Breast epithelium (tissue), 4 donors: Measurements from ENCODE around the gene PNKD. TPM values are rescaled to one million over a fixed set of nuclear protein-coding genes. Genes with fewer than 3 reads are reported as not detected.

Experiments used
- DNase-seq, 2 donors: peaks; one replicate each; pipeline ENCODE4 v3.0.0-alpha.2; 2019; ENCODE audit warnings: low spot score in 2 of 2
- H3K27ac ChIP-seq, 2 donors: fragments of 200-600 bp; sonication (generic) in 1 of 2; one replicate each; pipeline ENCODE4 v1.5.1; 2016 to 2019; ENCODE audit warnings: mild to moderate bottlenecking in 1 of 2
- H3K27me3 ChIP-seq, 2 donors: fragments of 200-600 bp; sonication (generic) in 1 of 2; one replicate each; pipeline versions ENCODE4 v1.5.1 to v1.6.0; 2017 to 2019; ENCODE audit warnings: control low read depth in 1 of 2, mild to moderate bottlenecking in 1 of 2
- H3K36me3 ChIP-seq: fragments of 200-600 bp; one replicate; pipeline ENCODE4 v1.5.1; 2019
- H3K4me1 ChIP-seq, 2 donors: fragments of 200-600 bp; sonication (generic); one replicate each; pipeline ENCODE4 v1.5.1; 2016 to 2019; ENCODE audit warnings: control low read depth in 1 of 2
- H3K4me3 ChIP-seq, 3 donors: fragments of 200-600 bp; sonication (generic); 1 replicate in 2 of 3; 2 replicates in 1 of 3; pipeline ENCODE4 v1.5.1; 2016 to 2019; ENCODE audit warnings: mild to moderate bottlenecking in 3 of 3, moderate library complexity in 2 of 3
- H3K9me3 ChIP-seq, 2 donors: fragments of 200-600 bp; sonication (generic) in 1 of 2; one replicate each; pipeline ENCODE4 v1.5.1; 2016 to 2019; ENCODE audit warnings: control low read depth in 1 of 2
- POLR2A ChIP-seq: fragments of 450-650 bp; IDR thresholded peaks from one replicate; pipeline ENCODE4 v1.6.1; 2016; ENCODE audit warnings: antibody characterized with exemption, mild to moderate bottlenecking, moderate library complexity
- POLR2AphosphoS5 ChIP-seq, 3 donors: sonication (generic); formaldehyde crosslinking; IDR thresholded peaks; one replicate each; pipeline ENCODE4 v1.6.1; 2017; ENCODE audit warnings: antibody characterized with exemption in 3 of 3
- intact Hi-C: fragments of 100-400 bp; cut with DNase I; formaldehyde crosslinking; loops from one replicate; pipeline ENCODE4 v1.15.1; 2023; ENCODE audit warnings: low total_unique reads
- total RNA-seq, 3 donors: library from RNA; depleted of rRNA; stranded (reverse); fragments of >200 nt; gene quantifications; one replicate each; pipeline ENCODE4 v1.1.0, GENCODE V29; 2016
- TF ChIP-seq, protein P1 (sequence below), 3 donors: fragments of 450-650 bp; IDR thresholded peaks; one replicate each; pipeline ENCODE4 v1.5.1; 2016 to 2017; ENCODE audit warnings: antibody characterized with exemption in 3 of 3, mild to moderate bottlenecking in 3 of 3, moderate library complexity in 3 of 3

PNKD gene
- total RNA-seq, 3 donors from 2014 or later, result 30.2 to 48.3 (median 35.6) TPM

DNA sequence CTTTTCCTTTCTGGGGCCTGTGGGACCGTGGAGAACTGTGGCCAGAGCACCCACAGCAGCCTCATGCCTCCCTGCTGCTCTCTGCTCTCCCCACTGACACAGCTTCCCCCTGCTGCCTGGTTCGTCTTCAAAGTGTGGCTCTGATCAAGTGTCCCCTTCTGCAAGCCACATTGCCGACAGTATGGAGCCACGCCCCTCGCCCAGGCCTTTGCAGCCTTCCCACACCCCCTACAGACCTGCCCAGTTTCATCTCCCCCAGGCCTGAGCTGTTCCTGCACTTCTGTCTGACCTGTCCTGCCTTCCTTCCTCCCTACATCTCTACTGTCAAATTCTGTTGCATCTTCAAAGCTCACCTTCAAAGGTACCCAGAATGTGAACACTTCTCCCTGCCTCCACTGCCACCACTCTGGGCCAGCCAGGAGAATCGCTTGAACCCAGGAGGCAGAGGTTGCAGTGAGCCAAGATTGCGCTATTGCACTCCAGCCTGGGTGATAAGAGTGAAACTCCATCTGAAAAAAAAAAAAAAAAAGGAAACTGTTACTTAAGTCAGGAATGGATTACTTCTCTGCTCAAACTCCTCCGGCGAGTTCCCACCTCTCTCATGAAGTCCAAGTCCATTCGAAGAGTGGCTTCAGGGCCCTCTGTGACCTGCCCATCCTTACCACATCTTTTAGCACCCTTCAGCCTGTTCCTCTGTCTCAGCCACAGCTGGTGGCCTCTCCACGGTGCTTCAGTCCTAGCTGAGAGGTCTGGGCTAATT lies 57.3 kb downstream of the PNKD start:
- no peak for DNase-seq
- no peak for TF ChIP-seq POLR2AphosphoS5 (IDR thresholded peaks at IDR 0.05)
- TF ChIP-seq POLR2A, result no peak
- TF ChIP-seq, protein P1, sequence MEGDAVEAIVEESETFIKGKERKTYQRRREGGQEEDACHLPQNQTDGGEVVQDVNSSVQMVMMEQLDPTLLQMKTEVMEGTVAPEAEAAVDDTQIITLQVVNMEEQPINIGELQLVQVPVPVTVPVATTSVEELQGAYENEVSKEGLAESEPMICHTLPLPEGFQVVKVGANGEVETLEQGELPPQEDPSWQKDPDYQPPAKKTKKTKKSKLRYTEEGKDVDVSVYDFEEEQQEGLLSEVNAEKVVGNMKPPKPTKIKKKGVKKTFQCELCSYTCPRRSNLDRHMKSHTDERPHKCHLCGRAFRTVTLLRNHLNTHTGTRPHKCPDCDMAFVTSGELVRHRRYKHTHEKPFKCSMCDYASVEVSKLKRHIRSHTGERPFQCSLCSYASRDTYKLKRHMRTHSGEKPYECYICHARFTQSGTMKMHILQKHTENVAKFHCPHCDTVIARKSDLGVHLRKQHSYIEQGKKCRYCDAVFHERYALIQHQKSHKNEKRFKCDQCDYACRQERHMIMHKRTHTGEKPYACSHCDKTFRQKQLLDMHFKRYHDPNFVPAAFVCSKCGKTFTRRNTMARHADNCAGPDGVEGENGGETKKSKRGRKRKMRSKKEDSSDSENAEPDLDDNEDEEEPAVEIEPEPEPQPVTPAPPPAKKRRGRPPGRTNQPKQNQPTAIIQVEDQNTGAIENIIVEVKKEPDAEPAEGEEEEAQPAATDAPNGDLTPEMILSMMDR (IDR thresholded peaks at IDR 0.05), result no peak
- no peak overlapping the region for H3K4me3 ChIP-seq
- intact Hi-C loops, result no loop called here
- no peak overlapping the region for H3K27ac ChIP-seq
- no peaks in the 10 kb centered on the region for H3K4me1 ChIP-seq
- no peaks in the 10 kb centered on the region for H3K27me3 ChIP-seq
- no peaks in the 10 kb centered on the region for H3K36me3 ChIP-seq
- no peaks in the 10 kb centered on the region for H3K9me3 ChIP-seq

DNA sequence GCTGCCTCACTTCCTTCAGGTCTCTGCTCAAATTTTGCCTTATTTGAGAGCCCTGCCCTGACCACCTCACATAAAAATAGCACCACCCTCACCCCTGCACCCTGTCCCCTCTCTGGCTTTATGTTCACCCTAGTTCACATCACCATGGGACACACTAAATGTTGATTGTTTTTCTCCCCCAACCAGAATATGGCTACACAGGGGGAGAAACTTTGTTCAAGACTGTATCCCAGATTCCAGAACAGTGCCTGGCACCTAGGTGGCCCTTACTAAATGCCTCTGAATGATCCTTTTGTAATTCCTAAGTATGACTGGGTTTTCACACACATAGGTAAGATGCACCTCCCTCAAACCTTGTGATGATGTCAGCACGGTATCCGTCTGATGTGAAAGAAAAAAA lies 58.0 kb downstream of the PNKD start:
- no peaks in the 10 kb centered on the region for H3K4me1 ChIP-seq
- no peak for DNase-seq
- H3K9me3 ChIP-seq, result no peaks in the 10 kb centered on the region
- no peaks in the 10 kb centered on the region for H3K36me3 ChIP-seq
- H3K27ac ChIP-seq, result no peak overlapping the region
- no peak overlapping the region for H3K4me3 ChIP-seq
- TF ChIP-seq POLR2AphosphoS5 (IDR thresholded peaks at IDR 0.05) (no peak), POLR2A (no peak)
- TF ChIP-seq, protein P1 (IDR thresholded peaks at IDR 0.05), result no peak
- no peaks in the 10 kb centered on the region for H3K27me3 ChIP-seq
- intact Hi-C loops, result no loop called here

DNA sequence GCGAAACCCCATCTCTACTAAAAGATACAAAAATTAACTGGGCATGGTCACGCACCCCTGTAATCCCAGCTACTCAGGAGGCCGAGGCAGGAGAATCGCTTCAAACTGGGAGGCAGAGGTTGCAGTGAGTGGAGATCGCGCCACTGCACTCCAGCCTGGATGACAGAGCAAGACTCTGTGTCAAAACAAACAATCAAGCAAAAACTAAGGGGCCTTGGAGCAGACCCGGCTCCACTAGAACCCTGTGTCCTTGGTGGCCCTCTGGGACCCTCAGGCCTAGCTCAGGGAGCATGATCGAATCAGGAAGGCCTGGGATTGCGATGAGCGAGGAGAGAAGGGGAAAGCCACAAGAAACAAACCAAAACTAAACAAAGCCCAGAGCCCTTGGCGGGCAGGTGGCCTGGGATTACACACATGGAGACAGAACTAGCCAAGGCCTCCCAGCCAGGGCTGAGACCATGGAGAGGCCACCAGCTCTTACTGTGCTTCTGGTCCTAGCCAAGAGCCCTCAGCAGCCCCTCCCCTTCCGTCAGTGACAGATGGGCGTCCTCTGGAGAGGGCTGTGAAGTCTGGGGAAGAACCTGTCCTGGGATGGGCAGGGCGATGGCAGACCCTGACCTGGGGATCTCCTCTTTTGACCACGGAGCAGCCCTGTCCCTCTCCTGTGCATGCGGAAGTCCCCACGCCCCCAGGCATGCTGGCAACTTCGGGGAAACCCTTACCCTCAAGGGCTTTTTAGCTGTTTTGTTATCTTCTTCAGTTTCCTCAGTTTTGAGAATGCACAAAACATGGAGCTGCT lies 58.9 kb downstream of the PNKD start:
- H3K4me1 ChIP-seq, result no peaks in the 10 kb centered on the region
- no peak for TF ChIP-seq POLR2A
- no peak for TF ChIP-seq POLR2AphosphoS5 (IDR thresholded peaks at IDR 0.05)
- TF ChIP-seq, protein P1 (IDR thresholded peaks at IDR 0.05), result no peak
- H3K36me3 ChIP-seq, result no peaks in the 10 kb centered on the region
- no peaks in the 10 kb centered on the region for H3K27me3 ChIP-seq
- H3K9me3 ChIP-seq, result no peaks in the 10 kb centered on the region
- no peak for DNase-seq
- H3K4me3 ChIP-seq, result no peak overlapping the region
- no peak overlapping the region for H3K27ac ChIP-seq
- intact Hi-C loops, result no loop called here

DNA sequence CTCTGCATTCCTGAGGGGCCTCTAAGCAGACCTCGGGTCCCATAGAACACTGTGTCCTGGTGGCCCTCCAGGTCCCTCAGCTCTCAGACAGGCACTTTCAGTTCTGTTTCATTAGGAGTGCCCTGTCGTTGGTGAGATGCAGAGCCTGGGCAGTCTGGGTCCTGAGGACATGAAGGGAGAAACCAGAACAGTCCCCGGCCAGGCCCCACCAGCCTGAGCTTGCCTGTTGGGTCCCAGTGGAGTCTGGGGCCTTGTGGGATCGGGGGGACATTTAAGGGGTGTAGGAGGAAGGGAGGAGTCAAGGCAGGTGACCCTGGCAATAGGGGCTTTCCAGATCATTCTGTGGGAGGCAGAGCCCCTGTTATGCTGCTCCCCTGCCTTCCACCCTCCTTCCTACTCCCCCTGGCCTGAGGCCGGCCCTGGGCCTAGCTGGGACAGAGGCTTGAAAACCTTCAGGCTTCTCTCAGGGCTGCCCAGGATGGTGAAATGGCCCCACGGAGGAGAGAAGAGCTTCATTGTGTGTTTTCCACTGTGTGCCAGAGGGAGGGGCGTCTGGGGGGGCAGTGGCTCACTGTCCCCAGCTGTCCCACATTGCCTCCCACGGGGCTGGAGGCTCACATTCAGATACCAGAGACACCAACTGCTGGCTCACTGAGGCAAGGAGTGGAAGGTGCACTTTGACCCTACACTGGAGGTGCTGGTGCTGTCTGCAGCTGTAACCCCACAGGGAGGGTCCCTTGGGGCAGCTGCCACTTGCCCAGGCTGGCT lies 59.7 kb downstream of the PNKD start:
- TF ChIP-seq, protein P1 (IDR thresholded peaks at IDR 0.05), result no peak
- TF ChIP-seq POLR2AphosphoS5 (IDR thresholded peaks at IDR 0.05) (no peak), POLR2A (no peak)
- H3K27ac ChIP-seq, result no peak overlapping the region
- no peaks in the 10 kb centered on the region for H3K27me3 ChIP-seq
- H3K9me3 ChIP-seq, result no peaks in the 10 kb centered on the region
- H3K4me1 ChIP-seq, result no peaks in the 10 kb centered on the region
- no peaks in the 10 kb centered on the region for H3K36me3 ChIP-seq
- DNase-seq, result no peak
- H3K4me3 ChIP-seq, result no peak overlapping the region
- intact Hi-C loops, result no loop called here
